MV-4-11 (cell line): ENCODE measurements around the gene TNS4.
"Not testable (repeated sequence)": the region's sequence is repeated elsewhere in the genome, so short reads cannot be mapped to it uniquely, and the experiment has no call there.

Experiments used
- DNase-seq: peaks from one replicate; lab custom pipeline; 2025; lab: John Stamatoyannopoulos, UW

TNS4 gene, protein sequence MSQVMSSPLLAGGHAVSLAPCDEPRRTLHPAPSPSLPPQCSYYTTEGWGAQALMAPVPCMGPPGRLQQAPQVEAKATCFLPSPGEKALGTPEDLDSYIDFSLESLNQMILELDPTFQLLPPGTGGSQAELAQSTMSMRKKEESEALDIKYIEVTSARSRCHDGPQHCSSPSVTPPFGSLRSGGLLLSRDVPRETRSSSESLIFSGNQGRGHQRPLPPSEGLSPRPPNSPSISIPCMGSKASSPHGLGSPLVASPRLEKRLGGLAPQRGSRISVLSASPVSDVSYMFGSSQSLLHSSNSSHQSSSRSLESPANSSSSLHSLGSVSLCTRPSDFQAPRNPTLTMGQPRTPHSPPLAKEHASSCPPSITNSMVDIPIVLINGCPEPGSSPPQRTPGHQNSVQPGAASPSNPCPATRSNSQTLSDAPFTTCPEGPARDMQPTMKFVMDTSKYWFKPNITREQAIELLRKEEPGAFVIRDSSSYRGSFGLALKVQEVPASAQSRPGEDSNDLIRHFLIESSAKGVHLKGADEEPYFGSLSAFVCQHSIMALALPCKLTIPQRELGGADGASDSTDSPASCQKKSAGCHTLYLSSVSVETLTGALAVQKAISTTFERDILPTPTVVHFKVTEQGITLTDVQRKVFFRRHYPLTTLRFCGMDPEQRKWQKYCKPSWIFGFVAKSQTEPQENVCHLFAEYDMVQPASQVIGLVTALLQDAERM

GRCh38 chr17:40501499-40501911 lies at the start of gene TNS4:
TNS4 (minus strand) TSS chr17:40501623; CDS start chr17:40496425, 5,198 bp downstream.
- DNase-seq = no peak

DNA sequence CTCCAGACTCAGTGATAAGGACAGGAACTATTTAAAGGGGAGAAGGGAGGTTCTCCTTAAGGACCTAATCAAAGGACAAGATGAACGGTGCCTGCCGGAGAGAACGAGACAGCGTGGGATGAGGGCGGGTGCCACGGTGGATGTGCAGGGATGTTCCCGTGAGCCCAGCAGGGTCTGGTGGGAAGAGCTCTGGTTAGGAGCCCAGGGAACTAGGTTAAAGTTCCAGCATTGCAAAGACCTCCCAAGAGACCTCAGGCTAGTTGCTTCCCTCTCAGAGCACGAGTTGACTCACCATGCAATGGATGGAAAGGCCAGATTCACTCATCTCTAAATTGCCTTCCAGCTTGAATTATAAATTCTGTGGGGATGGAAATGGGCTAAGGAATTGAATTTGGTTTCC lies 49.2 kb upstream of the TNS4 start:
- DNase-seq = no peak

DNA sequence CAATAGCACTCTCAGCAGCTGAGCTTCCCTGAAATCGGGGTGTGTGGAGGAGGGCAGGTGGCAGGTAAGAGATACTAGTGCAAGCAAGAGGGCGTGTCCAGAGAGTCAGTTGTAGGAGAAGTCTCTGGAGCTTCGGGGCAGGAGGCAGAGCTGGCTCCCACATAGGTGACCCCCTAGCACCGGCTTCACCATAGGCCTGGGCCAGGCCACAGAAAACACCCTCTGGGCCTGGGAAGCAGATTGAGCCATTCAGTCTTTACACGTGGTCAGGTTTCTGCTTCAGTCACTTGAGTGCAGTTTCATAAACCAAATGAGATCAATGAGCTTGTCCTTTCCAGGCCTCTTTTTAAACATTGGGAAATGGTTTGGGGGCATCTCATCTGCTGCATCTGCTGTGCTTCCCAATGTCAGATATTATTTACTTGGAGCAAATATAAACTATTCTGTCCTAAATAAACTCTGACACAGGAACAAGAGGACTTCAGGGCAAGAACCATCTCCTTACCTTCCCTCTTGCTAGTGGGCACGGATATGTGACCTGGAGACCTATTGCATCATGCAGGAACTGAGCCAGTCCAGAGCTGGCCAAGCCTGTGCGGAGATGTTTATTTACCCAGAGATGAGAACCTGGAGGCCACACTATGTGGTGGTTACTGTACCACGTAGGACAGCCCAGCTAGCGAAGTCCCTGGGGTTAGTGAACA lies 47.7 kb upstream of the TNS4 start:
- DNase-seq = no peak

- no peak for DNase-seq
Observed at GRCh38 chr17:40548491-40548981, 47.1 kb upstream of the TNS4 start.

DNA sequence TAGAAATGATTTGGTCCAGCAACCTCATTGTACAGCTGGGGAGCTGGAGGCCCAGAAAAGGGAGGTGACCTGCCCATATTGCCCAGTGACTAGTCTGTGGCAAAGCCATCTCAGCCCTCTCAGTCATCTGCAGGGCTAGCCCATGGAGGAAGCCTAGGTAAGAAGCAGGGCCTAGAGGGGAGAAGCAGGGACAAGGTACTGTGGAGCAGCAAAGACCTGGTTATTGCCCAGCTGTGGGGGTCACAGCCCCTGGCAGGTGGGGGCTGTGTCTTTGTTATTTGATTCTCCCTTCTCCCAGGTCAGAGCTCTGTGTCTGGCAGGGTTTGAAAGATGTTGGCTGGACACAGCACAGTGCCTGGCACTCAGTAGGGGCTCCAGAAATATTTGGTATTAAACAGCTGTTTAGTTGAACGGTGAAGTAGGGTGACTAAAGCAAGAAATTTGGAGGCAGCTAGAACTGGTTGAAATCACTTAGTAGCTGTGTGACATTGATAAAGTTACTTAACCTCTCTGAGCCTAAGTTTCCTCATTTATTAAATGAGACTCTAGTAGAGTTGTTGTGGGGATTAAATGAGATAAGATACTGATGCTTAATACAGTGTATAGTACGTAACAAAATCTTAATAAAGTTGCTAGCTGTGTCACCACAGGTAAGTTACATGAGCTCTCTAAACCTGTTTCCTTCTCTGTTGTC lies 46.5 kb upstream of the TNS4 start:
- no peak for DNase-seq

DNA sequence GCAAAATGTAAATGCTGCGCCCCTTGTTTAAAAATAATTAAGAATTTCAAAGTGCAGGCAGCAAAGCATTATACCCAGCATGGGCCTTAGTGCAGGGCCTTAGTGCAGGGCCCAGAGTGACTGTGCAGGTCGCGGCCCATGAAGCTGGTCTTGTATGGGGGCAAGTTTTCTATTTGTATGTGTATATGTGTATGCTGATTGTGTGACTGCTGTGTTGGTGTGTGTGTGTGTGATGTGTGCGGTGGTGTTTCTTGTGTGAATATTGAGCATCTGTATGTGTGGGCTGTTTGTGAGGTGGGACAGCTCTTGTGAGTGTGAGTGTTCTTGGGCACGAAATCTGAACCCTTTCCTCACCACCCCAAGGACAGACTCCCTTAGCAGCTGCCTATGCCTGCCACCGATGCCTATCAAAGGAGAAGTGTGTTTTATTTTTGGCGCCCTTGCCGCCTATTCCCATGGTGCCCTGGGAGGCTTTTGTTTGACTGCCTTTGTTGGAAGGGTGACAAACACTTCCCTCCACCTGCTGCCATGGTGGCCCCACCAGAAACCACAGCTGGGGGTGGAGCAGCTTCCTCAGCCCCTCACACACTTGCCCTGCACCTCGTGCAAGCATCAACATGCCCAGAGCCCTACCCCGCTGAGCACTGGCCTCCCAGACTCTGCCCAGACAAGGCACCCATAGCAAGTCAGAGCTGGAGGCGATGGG lies 45.8 kb upstream of the TNS4 start:
- peak; percentile 75 for DNase-seq

DNA sequence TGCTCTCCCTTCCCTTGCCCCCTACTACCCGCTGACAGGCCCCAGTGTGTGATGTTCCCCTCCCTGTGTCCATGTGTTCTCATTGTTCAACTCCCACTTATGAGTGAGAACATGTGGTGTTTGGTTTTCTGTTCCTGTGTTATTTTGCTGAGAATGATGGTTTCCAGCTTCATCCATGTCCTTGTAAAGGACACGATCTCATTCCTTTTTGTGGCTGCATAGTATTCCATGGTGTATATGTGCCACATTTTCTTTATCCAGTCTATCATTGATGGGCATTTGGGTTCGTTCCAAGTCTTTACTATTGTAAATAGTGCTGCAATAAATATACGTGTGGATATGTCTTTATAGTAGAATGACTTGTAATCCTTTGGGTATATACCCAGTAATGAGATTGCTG lies 45.1 kb upstream of the TNS4 start:
- DNase-seq = not testable (repeated sequence)

DNA sequence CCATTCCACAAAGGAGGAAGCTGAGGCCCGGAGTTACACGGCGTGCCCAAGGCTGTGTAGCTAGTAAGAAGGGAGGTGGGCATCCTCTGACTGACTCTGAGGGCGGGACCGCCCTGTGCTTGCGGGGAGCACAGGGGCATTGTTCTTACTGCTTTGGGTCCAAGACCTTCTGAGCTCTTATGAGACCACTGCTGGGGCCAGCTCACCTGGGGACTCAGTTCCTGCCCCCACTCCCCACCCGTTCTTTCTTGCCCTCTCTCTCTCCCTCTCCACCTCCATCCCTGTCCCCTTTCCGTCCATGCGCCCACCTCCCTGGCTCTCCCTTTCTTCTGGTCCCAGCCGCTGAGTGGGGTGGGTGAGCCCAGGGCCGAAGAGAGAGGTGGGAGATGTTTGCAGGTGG lies 44.2 kb upstream of the TNS4 start:
- no peak for DNase-seq

DNA sequence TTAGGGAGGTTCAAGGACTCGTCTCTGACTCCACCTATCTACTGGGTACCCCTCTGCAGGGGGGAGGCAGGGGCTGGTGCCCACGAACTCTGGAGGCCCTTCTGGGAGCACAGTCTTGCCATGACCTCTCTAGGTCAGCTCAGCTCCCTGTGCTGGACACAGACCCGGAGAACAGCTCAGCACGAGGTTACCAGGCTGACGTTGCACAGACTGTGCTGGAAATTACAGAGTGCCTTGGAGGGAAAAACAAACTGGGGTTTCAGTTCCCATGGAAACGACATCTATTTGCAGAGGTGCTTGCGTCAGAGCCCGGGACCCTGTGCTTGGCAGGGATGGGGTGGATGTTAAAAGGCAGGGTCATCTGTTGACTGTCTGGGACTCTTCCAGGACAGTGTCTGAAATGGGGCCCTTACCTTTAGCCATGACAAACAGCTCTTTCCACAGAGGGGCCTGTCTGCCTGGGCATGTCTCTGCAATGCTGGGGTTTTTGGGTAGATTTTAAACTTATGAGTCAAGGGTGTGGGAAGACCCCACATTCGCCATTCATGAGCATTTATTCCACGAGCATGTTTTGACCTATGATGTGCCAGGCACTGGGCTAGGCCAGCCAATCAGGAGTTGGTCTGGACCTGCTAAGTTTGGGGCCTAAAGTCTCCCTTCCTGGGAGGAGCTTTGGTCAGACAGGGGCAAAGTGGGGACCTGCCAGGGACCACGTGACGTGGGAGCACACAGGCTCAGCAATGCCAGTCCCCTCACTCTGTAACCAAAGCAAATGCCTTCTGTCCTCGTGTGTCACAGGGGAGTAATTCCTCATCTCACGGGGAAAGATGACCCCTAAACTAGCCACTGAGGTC lies 41.4 kb upstream of the TNS4 start:
- DNase-seq = peak; percentile 71

- DNase-seq = no peak
Observed at GRCh38 chr17:40541873-40542557, 40.6 kb upstream of the TNS4 start.

GRCh38 chr17:40541060-40541872 lies 39.8 kb upstream of the TNS4 start:
- no peak for DNase-seq

DNA sequence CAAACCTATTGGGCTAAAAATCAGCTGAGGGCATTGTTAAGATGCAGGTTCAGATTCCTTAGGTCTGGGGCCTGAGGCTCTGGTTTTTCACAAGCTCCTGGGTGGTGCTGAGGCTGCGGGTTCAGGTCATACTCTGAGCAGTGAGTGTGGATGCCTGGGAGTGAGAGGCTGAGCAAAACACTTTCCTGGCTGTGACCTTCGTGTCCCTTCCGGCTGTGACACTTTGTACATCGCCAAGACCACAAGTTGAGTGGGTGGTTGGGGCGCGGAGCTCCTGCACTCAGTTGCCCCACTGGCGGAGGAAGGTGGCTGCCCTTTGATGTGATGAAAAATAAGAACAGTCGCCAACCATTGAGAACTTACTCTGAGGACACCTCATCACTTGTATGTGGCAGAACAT lies 39.0 kb upstream of the TNS4 start:
- DNase-seq = no peak

DNA sequence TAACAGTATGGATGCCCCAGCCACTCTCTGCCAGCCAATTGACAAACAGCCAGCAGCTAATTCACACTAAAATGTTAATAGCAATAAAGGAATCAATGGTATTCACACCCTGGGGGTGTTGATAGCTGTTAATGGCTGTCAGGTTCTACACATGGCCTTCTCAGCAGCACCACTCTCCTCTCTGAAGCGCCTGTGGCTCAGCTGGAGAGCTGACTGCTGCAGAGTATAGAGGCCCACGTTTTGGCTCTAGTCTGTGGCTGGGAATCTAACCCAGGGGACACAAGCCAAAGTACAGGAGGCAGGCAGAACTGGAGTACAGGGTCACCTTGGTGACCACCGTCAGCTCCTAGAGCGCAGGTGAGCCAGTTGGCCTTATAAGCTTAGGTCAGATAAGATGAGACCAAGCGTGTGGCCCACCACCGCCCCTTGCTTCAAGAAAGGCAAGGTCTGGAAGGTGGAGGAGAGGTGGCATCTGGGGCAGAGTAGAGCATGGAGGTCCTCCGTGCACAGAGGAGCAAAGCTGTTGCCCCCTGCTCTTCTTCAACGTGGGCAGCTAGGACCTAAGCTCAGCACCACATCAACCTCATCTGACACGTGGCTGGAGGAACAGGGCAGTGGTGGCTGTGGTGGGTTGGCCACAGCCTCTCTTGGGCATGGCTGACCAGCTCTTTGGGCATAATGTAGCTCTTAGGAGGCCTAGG lies 38.4 kb upstream of the TNS4 start:
- DNase-seq = no peak

GRCh38 chr17:40538936-40539705 lies 37.7 kb upstream of the TNS4 start:
- DNase-seq = no peak

GRCh38 chr17:40538019-40538935 lies 36.9 kb upstream of the TNS4 start:
- no peak for DNase-seq
